ENCODE results near the gene HOXB4.

The HOXB4 gene

DNA sequence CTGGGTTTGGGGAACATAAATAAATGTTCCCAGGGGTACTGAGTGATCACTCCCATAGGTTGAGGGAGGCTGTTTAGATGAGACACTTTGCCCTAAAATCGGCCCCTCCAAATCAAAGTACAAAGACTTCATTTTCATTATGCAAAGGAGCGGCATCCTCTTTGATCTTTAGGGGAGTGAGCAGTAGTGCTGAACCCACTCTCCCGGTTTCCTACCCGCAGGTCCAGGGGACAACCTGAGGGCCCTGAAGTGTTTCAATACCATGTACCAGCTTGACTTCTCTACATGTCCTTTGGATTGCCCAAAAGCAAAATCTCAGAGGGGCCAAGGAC is 23.0 kb upstream of the HOXB4 start:
- no peak for FAIRE-seq

DNA sequence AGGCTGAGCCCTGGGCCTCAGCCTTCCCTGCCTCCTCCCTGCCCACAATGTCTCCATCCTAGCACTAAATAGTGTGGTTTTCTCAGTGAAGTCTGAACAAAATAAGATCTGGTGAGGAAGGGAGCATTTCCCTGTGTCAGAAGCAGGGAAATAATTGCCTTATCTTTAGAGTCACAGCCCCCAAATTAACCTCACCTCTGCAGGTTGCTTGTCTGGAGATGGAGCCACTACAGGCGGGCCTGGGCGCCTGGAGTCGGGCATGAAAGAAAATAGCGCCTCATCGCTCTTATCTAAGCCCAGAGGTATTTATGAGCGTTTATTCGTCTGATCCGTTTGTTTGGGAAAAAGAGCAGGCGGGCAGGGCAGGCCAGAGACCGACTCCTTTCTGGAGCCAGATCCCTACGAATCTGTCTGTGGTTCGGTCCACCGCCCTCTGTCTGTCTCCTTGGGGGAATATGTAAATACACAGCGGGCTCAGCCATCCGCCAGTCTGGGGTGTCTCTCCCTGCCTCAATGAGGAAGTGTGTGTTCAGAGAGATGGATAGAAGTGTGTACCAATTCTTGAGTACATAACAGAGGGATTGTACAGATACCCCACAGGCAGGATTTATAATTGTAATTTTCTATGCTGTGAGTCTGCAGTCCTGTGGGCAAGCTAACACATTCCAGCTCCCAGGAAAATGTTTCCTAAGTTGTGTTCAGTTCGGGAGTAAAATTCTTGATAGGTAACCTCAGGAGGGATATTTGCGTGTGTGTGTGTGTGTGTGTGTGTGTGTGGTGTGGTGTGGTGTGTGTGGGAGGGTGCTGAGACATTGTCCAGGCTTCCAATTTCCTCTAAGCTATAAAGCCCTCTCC is 22.3 kb upstream of the HOXB4 start:
- FAIRE-seq: no peak

DNA sequence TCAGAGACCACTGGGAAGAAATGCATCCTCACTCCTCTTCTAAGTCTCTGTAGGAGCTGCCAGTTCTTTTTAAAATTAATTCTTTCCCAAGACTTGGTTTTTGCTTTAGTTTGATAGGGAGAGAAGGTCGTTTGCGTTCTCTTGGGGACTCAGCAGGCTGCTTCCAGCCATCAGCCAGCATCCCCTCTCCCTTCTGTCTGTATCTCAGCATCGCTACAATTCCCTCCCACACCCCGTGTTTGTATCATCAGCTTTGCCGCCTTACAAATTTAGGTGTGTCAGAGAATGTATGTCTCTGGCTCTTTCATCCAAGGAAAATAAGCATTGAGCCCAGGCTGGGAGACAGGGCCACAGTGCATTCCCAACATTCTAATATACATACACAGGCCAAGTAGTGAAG is 21.2 kb upstream of the HOXB4 start:
- no peak for FAIRE-seq

- no peak for FAIRE-seq
Measured at GRCh38 chr17:48598736-48599135, 20.6 kb upstream of the HOXB4 start.

DNA sequence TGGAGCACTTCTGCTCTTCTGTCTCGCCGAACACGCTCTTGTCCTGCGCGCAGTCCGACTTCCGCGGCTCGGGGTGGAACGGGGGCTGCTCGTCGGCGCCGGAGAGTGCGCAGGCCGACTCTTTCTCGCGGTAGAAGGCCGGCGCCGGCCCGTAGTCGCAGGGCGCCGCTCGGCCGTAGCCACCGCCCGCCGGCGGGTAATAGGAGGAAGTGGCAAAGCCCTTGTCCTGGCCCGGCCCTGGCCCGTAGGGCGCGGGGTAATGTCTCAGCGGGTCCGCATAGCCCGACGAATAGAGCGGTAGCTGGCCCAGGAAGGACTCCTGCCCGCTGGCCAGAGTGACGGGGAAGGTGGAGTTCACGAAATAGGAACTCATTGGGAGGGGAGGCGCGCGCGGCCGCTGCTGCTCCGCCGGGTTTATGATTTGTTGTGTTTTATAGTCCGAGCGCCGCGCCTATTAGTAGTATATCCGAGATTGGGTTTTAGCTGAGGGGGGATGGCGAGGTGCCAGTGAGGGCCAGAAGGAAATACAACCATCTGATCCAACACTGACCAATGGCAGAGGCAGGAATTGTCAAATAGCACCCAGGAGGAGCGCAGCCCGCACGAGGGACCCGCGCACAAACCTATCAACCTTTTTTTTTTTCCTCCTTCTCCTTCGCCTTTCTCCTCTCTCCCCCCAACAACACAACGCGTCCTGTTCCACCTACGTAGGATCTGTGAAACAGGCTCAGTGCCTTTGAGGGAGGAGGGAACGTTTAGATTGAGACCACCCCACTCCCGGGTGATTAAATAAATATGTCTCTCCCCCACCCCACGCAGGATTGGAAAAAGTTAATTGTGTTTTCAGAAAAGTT is 19.9 kb upstream of the HOXB4 start:
- no peak for FAIRE-seq

DNA sequence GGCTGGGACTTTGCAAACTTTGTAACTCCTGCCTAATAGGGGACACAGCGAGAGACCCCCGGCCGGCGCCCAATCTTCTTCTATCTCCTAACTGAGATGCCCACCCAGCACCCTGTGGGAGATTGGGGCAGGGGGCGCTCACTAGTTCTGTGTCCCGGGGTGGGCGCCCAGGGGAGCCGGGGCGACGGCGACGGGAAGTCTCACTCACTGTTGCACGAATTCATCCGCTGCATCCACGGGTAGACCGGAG is 19.3 kb upstream of the HOXB4 start:
- no peak for FAIRE-seq

- FAIRE-seq: no peak
Measured at GRCh38 chr17:48596735-48597527, 18.8 kb upstream of the HOXB4 start.

GRCh38 chr17:48596000-48596734 is 18.0 kb upstream of the HOXB4 start:
- FAIRE-seq: no peak

DNA sequence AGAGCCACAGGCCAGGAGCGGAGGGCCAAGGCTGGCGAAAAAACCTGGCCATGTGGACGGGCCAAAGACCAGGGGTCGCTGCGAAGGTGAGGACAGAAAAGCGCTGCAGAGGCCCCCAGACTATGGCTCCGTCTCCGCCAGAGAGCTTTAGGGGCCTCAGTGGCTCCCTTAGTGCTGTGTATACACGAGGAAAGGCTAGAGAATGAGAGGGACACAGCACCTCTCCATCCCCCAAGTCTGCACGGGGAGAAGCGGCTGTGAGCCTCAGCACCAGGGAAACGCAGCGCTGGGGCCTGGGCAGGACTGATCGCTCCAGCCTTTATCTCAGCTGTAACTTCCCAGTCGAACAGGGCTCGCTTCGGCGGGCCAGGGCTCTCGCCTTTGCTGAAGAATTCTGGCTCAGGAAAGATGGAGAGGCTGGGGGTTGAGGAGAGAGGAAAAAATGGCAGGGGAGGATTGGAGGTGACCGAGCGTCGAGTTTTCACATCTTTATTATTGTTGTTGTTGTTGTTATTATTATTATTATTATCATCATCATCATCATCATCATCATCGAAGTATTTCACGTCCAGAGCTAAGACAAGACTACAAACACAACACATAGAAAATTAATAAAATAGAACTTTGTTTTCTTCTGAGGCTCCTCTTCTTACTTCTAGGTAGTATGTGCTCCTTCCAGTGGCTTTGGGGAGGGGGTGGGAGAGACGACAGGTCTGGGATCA is 17.3 kb upstream of the HOXB4 start:
- FAIRE-seq: no peak

GRCh38 chr17:48594538-48595277 is 16.6 kb upstream of the HOXB4 start:
- FAIRE-seq: no peak

DNA sequence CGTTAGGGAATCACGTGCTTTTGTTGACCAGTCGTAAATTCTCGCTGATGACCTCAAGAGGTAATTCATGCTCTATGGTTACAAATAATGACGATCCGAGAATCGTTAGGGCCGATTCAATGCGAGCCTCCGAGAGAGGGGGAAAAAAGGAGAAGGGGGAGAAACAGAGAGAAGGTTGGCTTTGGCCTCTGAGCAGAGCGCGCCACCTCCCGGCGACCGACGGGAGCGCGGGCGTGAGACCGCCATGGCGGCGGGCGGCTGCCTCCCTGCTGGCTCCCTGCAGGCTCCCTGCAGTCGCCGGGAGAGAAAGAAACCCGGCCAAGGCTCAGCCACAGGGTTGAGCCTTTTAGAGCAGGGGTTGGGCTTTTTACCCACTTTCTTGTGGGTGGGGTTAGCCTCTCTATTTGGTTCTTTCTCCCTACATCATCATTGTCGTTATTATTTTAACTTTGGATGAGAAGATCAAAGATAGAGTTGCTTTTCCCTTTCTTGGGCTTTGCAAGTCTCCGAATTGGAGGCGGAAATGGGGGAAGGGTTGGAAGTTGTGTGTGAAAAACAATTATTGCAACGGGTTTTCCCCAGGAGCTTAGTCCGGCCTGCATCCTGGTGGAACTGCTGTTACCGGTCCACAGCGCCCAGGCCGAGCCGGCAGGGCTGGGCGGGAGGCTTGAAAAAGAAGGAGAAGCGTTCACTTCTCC is 15.8 kb upstream of the HOXB4 start:
- no peak for FAIRE-seq

DNA sequence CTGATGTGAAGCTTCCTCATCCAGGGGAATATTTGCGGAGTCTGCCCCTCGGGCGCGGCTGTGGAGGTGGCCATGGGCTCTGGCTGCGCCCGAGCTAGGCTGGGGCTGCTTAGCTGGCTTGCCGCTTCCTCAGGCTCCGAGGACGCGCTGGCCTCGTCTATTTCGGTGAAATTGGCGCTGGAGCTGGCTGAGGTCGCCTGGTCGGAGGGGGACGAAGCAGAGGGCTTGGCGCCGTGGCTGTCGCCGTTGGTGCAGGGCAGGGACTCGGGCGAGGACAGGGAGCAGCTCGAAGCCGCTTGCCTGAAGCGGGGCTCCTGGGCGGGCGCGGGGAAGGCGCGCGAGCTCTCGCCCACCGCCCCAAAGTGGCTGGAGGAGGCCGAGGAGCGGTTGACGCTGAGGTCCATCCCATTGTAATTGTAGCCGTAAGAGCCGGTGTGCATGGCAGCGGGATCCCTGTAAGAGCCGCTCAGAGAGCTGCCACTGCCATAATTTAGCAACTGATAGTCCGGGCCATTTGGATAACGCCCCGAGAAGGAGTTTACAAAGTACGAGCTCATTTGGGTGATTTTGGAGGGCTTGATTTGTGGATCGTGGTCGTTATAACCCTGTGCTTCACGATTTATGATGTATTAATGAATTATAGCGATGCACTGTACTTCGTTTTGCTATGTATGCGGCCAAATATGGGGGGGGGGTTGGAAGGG is 15.1 kb upstream of the HOXB4 start, which contains the start of gene HOXB5:
Gene HOXB5, minus strand, starts transcription at position 654 of the 704 bp plus-strand sequence. Its CDS starts 97 bp downstream, at position 557.
- FAIRE-seq: no peak

GRCh38 chr17:48592577-48592976 is 14.4 kb upstream of the HOXB4 start:
- FAIRE-seq: no peak

DNA sequence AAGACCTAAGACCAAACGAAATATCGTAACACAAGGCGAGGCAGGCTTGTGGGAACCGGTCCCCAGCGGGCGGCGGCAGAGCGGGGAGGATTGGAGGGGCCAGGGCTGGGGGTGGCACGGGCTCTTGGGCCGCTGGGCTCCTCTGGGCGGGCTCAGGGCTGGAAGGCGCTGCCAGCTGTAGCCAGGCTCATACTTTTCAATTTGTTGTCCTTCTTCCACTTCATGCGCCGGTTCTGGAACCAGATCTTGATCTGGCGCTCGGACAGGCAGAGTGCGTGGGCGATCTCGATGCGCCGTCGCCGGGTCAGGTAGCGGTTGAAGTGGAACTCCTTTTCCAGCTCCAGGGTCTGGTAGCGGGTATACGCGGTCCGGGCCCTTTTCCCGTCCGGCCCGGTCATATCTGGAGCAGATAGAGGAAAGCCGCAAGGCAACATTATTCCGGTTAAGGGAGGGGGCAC is 13.9 kb upstream of the HOXB4 start:
- FAIRE-seq: no peak

DNA sequence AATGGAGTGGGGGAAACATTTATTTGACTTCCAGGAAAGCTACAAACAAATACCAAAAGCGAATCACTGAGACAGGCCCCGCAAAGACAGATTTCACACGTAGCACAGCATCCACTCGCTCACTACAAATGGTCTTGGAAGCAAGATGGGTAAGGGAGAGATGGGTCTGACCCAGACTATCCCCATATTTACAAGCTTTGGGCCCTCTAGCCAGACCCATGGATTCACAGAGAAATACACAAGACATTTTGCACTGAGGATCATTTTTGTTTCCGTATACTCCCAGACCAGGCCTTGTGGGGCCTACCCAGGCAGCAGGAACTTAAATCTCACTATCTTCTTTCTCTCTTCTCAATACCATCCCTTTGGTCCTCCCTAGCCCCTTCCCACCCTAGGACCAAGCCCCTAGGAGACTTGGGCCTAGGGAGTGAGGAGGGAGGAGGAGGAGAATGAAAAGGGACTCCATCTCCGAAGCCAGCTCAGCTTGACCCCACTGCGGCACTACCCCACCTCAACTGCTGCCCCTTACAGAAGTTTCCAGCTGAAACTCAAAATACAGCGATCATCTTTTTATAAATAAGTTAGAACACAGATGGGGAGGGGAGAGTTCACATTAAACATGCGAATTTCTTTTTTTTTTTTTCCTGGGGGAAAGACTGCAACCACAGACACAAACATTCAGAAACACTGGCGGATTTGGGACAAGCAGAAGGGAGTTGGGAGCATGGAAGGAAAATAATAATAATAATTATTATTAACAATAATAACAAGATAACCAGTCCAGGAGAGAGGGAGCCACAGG is 13.3 kb upstream of the HOXB4 start:
- FAIRE-seq: no peak

DNA sequence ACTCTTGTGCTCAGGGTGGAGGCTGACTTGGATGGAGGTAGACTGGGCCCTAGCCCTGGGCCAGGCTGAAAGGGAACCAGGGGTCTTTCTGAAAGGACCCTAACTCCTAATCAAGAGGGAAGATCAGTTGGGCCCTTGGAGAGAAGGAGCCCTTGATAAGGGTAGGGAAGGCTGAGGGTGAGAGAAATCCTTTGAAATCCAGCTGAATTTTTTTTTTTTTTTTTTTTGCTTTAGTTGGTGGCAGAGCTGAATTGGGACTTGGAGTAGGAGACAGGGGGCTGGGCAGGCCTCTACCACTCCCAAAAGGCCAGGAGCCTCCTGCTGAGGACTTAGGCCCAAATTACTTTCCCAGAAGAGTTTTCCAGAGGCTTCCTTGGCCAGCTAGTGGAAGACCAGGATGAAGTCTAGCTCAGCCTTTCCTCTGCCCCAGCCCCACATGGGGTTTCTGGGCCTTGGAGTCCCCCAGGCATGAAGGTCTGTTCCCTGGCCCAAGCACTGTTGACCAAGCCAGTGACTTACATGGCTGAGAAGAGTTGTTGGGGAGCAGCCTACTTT is 12.5 kb upstream of the HOXB4 start:
- FAIRE-seq: no peak

GRCh38 chr17:48589831-48590606 is 11.9 kb upstream of the HOXB4 start, which contains the start of gene HOXB3:
TSS of gene HOXB3 (minus strand) at chr17:48590241. CDS start at chr17:48552474, 37,767 bp downstream.
- FAIRE-seq: no peak
